ENCODE measurements around the gene LYST. TPM values are rescaled to one million over a fixed set of nuclear protein-coding genes. Genes with fewer than 3 reads are reported as not detected.

LYST gene
- total and polyA plus RNA-seq, 10 of the 15 experiments (the other 5 are each of a cell fraction or from before 2014, with no cell fraction given) = 3.3 to 28.1 (median 5.6) TPM

- TF ChIP-seq RELB (IDR thresholded peaks at IDR 0.05; ENCODE audit: low read depth) = peak; percentile 52
- no peak for TF ChIP-seq RFX5 (IDR thresholded peaks at IDR 0.05; ENCODE audit: low read depth, low read length)
- TF ChIP-seq ZNF687 (IDR thresholded peaks at IDR 0.05) = peak; percentile 26; the same call in 1 of the 2 replicates
- 0 out of 2 replicates have a peak, but pooled peaks have one; percentile 25 for TF ChIP-seq DPF2 (IDR thresholded peaks at IDR 0.05)
- TF ChIP-seq ASH2L (IDR thresholded peaks at IDR 0.05; ENCODE audit: borderline replicate concordance, low read depth) = no peak
Observed at GRCh38 chr1:235841938-235842545, 24.7 kb downstream of the LYST start (continued).

- no peak for DNase-seq (ENCODE audit: low read depth, low spot score)
- no peak for FAIRE-seq
- ChIA-PET CTCF (interaction anchor here (1.0 to 9.9 kb wide), 7 partner anchors 6 to 134 kb away, joined by 3 to 129 read pairs (median 9); no protein-coding TSS in a partner anchor), SMC1A (ENCODE audit: uncharacterized antibody, unreplicated experiment) (interaction anchor here (0.6 to 3.9 kb wide), 17 partner anchors 9 to 336 kb away, joined by 3 to 23 read pairs (median 4); no protein-coding TSS in a partner anchor), RAD21 (ENCODE audit: unreplicated experiment) (interaction anchor here (0.6 to 3.4 kb wide), 6 partner anchors 11 to 134 kb away, joined by 3 to 13 read pairs (median 3); no protein-coding TSS in a partner anchor), POLR2A (interaction anchor here (0.9 to 1.2 kb wide), 2 partner anchors 16 to 40 kb away, joined by 3 to 5 read pairs; no protein-coding TSS in a partner anchor)
- peak; percentile 46; the same call in 1 of the 2 replicates for TF ChIP-seq NR2F1 (conservative IDR thresholded peaks at IDR 0.05)
- peak; percentile 35; the same call in 1 of the 2 replicates for TF ChIP-seq MTA2 (IDR thresholded peaks at IDR 0.05; ENCODE audit: low read depth)
- no peak for TF ChIP-seq MEF2B (IDR thresholded peaks at IDR 0.05; ENCODE audit: partially characterized antibody, poor library complexity, severe bottlenecking)
- Histone ChIP-seq H3K4me2 (ENCODE audit: control insufficient read depth, insufficient read depth) (no peak overlapping the region), H3K36me3 (ENCODE audit: control insufficient read depth in 2 of 2, insufficient read depth in 2 of 2, low read length in 1 of 2) (no peaks in the 10 kb centered on the region), H4K20me1 (ENCODE audit: control insufficient read depth, insufficient read depth) (no peaks in the 10 kb centered on the region), H3K9me3 (replicated peaks; ENCODE audit: control insufficient read depth, insufficient read depth, low read length) (no peaks in the 10 kb centered on the region), H3K4me3 (no peak overlapping the region), H3K27ac (ENCODE audit: control insufficient read depth, insufficient read depth) (no peak overlapping the region), H3K4me1 (ENCODE audit: control insufficient read depth, insufficient read depth, low read length) (peaks cover 7% of the 10 kb centered on the region), H2AFZ (ENCODE audit: control insufficient read depth, low read depth, low read length) (no peak overlapping the region), H3K9ac (ENCODE audit: control insufficient read depth, insufficient read depth, low read length) (no peak overlapping the region), H3K27me3 (replicated peaks in 1 of 2; ENCODE audit: control insufficient read depth in 2 of 2, insufficient read depth in 2 of 2, low read length in 1 of 2) (no peaks in the 10 kb centered on the region), H3K79me2 (ENCODE audit: control insufficient read depth, insufficient read depth, low read length) (peaks cover 8% of the 10 kb centered on the region)
- 89% methylated on average over 1 of the region's 1 CpG for WGBS (ENCODE audit: insufficient coverage, insufficient replicate concordance, low lambda C conversion rate, missing lambda C conversion rate)
- in situ Hi-C loops (cut with MboI) = no loop called here
- ATAC-seq = peak; percentile 56
- no TSS peak for BruUV-seq (replicated peaks)
- intact Hi-C loops (cut with micrococcal nuclease; ENCODE audit: unreplicated experiment) = no loop called here
Observed at GRCh38 chr1:235838021-235838420, 28.7 kb downstream of the LYST start.
